Measurements from ENCODE around the gene IL22RA2.

Gene IL22RA2

GRCh38 chr6:137176729-137177128, 3.3 kb upstream of the IL22RA2 start:
- no peak overlapping the region for H2BK120ac ChIP-seq (ENCODE audit: low read depth, low read length)
- H3K14ac ChIP-seq (ENCODE audit: low read length), result no peak overlapping the region
- no peak for DNase-seq (ENCODE audit: low spot score)
- no peak overlapping the region for H2BK5ac ChIP-seq (ENCODE audit: low read length)
- no peak overlapping the region for H3K27ac ChIP-seq (replicated peaks; ENCODE audit: low read length)
- H3K4me2 ChIP-seq (ENCODE audit: insufficient read depth, low read length, poor library complexity, severe bottlenecking), result no peak overlapping the region
- peaks cover 0 to 2% of the 10 kb centered on the region in 2 donors for H3K36me3 ChIP-seq (replicated peaks in 1 of 2; ENCODE audit: control insufficient read depth in 2 of 2, insufficient read depth in 2 of 2, low read length in 2 of 2)
- H3K4ac ChIP-seq (ENCODE audit: low read length), result no peak overlapping the region
- H2BK15ac ChIP-seq (ENCODE audit: low read length), result no peak overlapping the region
- H3K27me3 ChIP-seq (ENCODE audit: control insufficient read depth in 3 of 3, insufficient read depth in 3 of 3, low read depth in 1 of 3, low read length in 3 of 3), result no peaks in the 10 kb centered on the region
- no peak overlapping the region for H3K4me3 ChIP-seq (ENCODE audit: low read length in 2 of 2)
- WGBS, 2 donors (ENCODE audit: extremely low coverage in 2 of 2, insufficient read length in 2 of 2, insufficient replicate concordance in 1 of 2), result no CpG with 5 or more reads among the region's 5 CpGs
- H2AFZ ChIP-seq (ENCODE audit: low read length), result no peak overlapping the region
- H3K9ac ChIP-seq (ENCODE audit: low read depth, low read length, poor library complexity), result no peak overlapping the region
- peaks cover 0 to 10% of the 10 kb centered on the region in 2 donors for H3K9me3 ChIP-seq (replicated peaks in 1 of 2; ENCODE audit: control insufficient read depth in 2 of 2, insufficient read depth in 1 of 2, low read depth in 1 of 2, low read length in 2 of 2)
- no peak overlapping the region for H4K91ac ChIP-seq (ENCODE audit: low read depth, low read length, poor library complexity)
- H3K79me1 ChIP-seq (ENCODE audit: low read depth, low read length), result no peaks in the 10 kb centered on the region
- no peak overlapping the region for H3K23ac ChIP-seq (ENCODE audit: low read depth, low read length, poor library complexity)
- H2BK12ac ChIP-seq (ENCODE audit: low read length), result no peak overlapping the region
- no peak overlapping the region for H2AK5ac ChIP-seq (ENCODE audit: low read depth, low read length)
- no peak overlapping the region for H3K18ac ChIP-seq (ENCODE audit: low read length)
- no peaks in the 10 kb centered on the region for H3K4me1 ChIP-seq (ENCODE audit: control insufficient read depth in 2 of 2, insufficient read depth in 1 of 2, low read depth in 1 of 2, low read length in 2 of 2)
- no peak overlapping the region for H4K8ac ChIP-seq (ENCODE audit: low read depth, low read length)

- Histone ChIP-seq H3K36me3 (replicated peaks in 1 of 2; ENCODE audit: control insufficient read depth in 2 of 2, insufficient read depth in 2 of 2, low read length in 2 of 2) (peaks cover 0 to 2% of the 10 kb centered on the region in 2 donors), H4K8ac (ENCODE audit: low read depth, low read length) (no peak overlapping the region), H3K18ac (ENCODE audit: low read length) (no peak overlapping the region), H3K27ac (replicated peaks; ENCODE audit: low read length) (no peak overlapping the region), H3K9ac (ENCODE audit: low read depth, low read length, poor library complexity) (no peak overlapping the region), H2AFZ (ENCODE audit: low read length) (no peak overlapping the region), H3K4me3 (ENCODE audit: low read length in 2 of 2) (no peak overlapping the region), H3K79me1 (ENCODE audit: low read depth, low read length) (no peaks in the 10 kb centered on the region), H2BK120ac (ENCODE audit: low read depth, low read length) (no peak overlapping the region), H3K27me3 (ENCODE audit: control insufficient read depth in 3 of 3, insufficient read depth in 3 of 3, low read depth in 1 of 3, low read length in 3 of 3) (no peaks in the 10 kb centered on the region), H2AK5ac (ENCODE audit: low read depth, low read length) (no peak overlapping the region), H3K4me2 (ENCODE audit: insufficient read depth, low read length, poor library complexity, severe bottlenecking) (no peak overlapping the region), H3K4ac (ENCODE audit: low read length) (no peak overlapping the region), H3K14ac (ENCODE audit: low read length) (no peak overlapping the region), H2BK5ac (ENCODE audit: low read length) (no peak overlapping the region), H3K9me3 (replicated peaks in 1 of 2; ENCODE audit: control insufficient read depth in 2 of 2, insufficient read depth in 1 of 2, low read depth in 1 of 2, low read length in 2 of 2) (peaks cover 0 to 10% of the 10 kb centered on the region in 2 donors), H3K23ac (ENCODE audit: low read depth, low read length, poor library complexity) (no peak overlapping the region), H2BK12ac (ENCODE audit: low read length) (no peak overlapping the region), H4K91ac (ENCODE audit: low read depth, low read length, poor library complexity) (no peak overlapping the region), H3K4me1 (ENCODE audit: control insufficient read depth in 2 of 2, insufficient read depth in 1 of 2, low read depth in 1 of 2, low read length in 2 of 2) (no peaks in the 10 kb centered on the region), H2BK15ac (ENCODE audit: low read length) (no peak overlapping the region)
- no CpG with 5 or more reads among the region's 1 CpG for WGBS, 2 donors (ENCODE audit: extremely low coverage in 2 of 2, insufficient read length in 2 of 2, insufficient replicate concordance in 1 of 2)
- DNase-seq (ENCODE audit: low spot score), result no peak
Measured at GRCh38 chr6:137175868-137176245, 2.4 kb upstream of the IL22RA2 start.

- Histone ChIP-seq H3K27ac (replicated peaks; ENCODE audit: low read length) (no peak overlapping the region), H3K9me3 (replicated peaks in 1 of 2; ENCODE audit: control insufficient read depth in 2 of 2, insufficient read depth in 1 of 2, low read depth in 1 of 2, low read length in 2 of 2) (peaks cover 0 to 5% of the 10 kb centered on the region in 2 donors), H2BK5ac (ENCODE audit: low read length) (no peak overlapping the region), H2BK120ac (ENCODE audit: low read depth, low read length) (no peak overlapping the region), H4K91ac (ENCODE audit: low read depth, low read length, poor library complexity) (no peak overlapping the region), H3K79me1 (ENCODE audit: low read depth, low read length) (no peaks in the 10 kb centered on the region), H3K36me3 (replicated peaks in 1 of 2; ENCODE audit: control insufficient read depth in 2 of 2, insufficient read depth in 2 of 2, low read length in 2 of 2) (peaks cover 0 to 2% of the 10 kb centered on the region in 2 donors), H3K14ac (ENCODE audit: low read length) (no peak overlapping the region), H3K27me3 (ENCODE audit: control insufficient read depth in 3 of 3, insufficient read depth in 3 of 3, low read depth in 1 of 3, low read length in 3 of 3) (no peaks in the 10 kb centered on the region), H3K4me3 (ENCODE audit: low read length in 2 of 2) (no peak overlapping the region), H3K23ac (ENCODE audit: low read depth, low read length, poor library complexity) (no peak overlapping the region), H2AK5ac (ENCODE audit: low read depth, low read length) (no peak overlapping the region), H2AFZ (ENCODE audit: low read length) (no peak overlapping the region), H3K18ac (ENCODE audit: low read length) (no peak overlapping the region), H3K4me1 (ENCODE audit: control insufficient read depth in 2 of 2, insufficient read depth in 1 of 2, low read depth in 1 of 2, low read length in 2 of 2) (no peaks in the 10 kb centered on the region), H3K9ac (ENCODE audit: low read depth, low read length, poor library complexity) (no peak overlapping the region), H3K4me2 (ENCODE audit: insufficient read depth, low read length, poor library complexity, severe bottlenecking) (no peak overlapping the region), H2BK12ac (ENCODE audit: low read length) (no peak overlapping the region), H4K8ac (ENCODE audit: low read depth, low read length) (no peak overlapping the region), H3K4ac (ENCODE audit: low read length) (no peak overlapping the region), H2BK15ac (ENCODE audit: low read length) (no peak overlapping the region)
- no peak for DNase-seq (ENCODE audit: low spot score)
- no CpG with 5 or more reads among the region's 4 CpGs for WGBS, 2 donors (ENCODE audit: extremely low coverage in 2 of 2, insufficient read length in 2 of 2, insufficient replicate concordance in 1 of 2)
Measured at GRCh38 chr6:137175157-137175867, 1.9 kb upstream of the IL22RA2 start.

GRCh38 chr6:137172734-137173431, 561 bp downstream of the IL22RA2 start:
- Histone ChIP-seq H3K36me3 (replicated peaks in 1 of 2; ENCODE audit: control insufficient read depth in 2 of 2, insufficient read depth in 2 of 2, low read length in 2 of 2) (no peaks in the 10 kb centered on the region), H4K91ac (ENCODE audit: low read depth, low read length, poor library complexity) (no peak overlapping the region), H2BK15ac (ENCODE audit: low read length) (no peak overlapping the region), H3K79me1 (ENCODE audit: low read depth, low read length) (no peaks in the 10 kb centered on the region), H3K27ac (replicated peaks; ENCODE audit: low read length) (no peak overlapping the region), H3K4me1 (ENCODE audit: control insufficient read depth in 2 of 2, insufficient read depth in 1 of 2, low read depth in 1 of 2, low read length in 2 of 2) (no peaks in the 10 kb centered on the region), H3K27me3 (ENCODE audit: control insufficient read depth in 3 of 3, insufficient read depth in 3 of 3, low read depth in 1 of 3, low read length in 3 of 3) (no peaks in the 10 kb centered on the region), H2BK12ac (ENCODE audit: low read length) (no peak overlapping the region), H3K9me3 (replicated peaks in 1 of 2; ENCODE audit: control insufficient read depth in 2 of 2, insufficient read depth in 1 of 2, low read depth in 1 of 2, low read length in 2 of 2) (no peaks in the 10 kb centered on the region), H3K4me3 (ENCODE audit: low read length in 2 of 2) (no peak overlapping the region), H3K14ac (ENCODE audit: low read length) (no peak overlapping the region), H2AK5ac (ENCODE audit: low read depth, low read length) (no peak overlapping the region), H2BK120ac (ENCODE audit: low read depth, low read length) (no peak overlapping the region), H3K4ac (ENCODE audit: low read length) (no peak overlapping the region), H3K9ac (ENCODE audit: low read depth, low read length, poor library complexity) (no peak overlapping the region), H3K18ac (ENCODE audit: low read length) (no peak overlapping the region), H3K23ac (ENCODE audit: low read depth, low read length, poor library complexity) (no peak overlapping the region), H3K4me2 (ENCODE audit: insufficient read depth, low read length, poor library complexity, severe bottlenecking) (no peak overlapping the region), H4K8ac (ENCODE audit: low read depth, low read length) (no peak overlapping the region), H2BK5ac (ENCODE audit: low read length) (no peak overlapping the region), H2AFZ (ENCODE audit: low read length) (no peak overlapping the region)
- WGBS, 2 donors (ENCODE audit: extremely low coverage in 2 of 2, insufficient read length in 2 of 2, insufficient replicate concordance in 1 of 2), result no CpG with 5 or more reads among the region's 11 CpGs
- DNase-seq (ENCODE audit: low spot score), result no peak
